Testis (tissue), 5 donors: ENCODE measurements around the gene INPP4A. TPM values are rescaled to one million over a fixed set of nuclear protein-coding genes. Genes with fewer than 3 reads are reported as not detected.

Source experiments
- DNase-seq: peaks from one replicate; pipeline ENCODE4 v3.0.0-alpha.2; 2019
- H3K27ac ChIP-seq, 2 donors: fragments of 200-600 bp; sonication (generic); one replicate each; pipeline ENCODE4 v1.5.1; 2019
- H3K27me3 ChIP-seq: fragments of 200-600 bp; sonication (generic); one replicate; pipeline ENCODE4 v1.5.1; 2019
- H3K36me3 ChIP-seq: fragments of 200-600 bp; sonication (generic); one replicate; pipeline ENCODE4 v1.5.1; 2017; ENCODE audit warnings: low read depth; ENCODE audit errors: missing control alignments
- H3K4me1 ChIP-seq: fragments of 200-600 bp; sonication (generic); one replicate; pipeline ENCODE4 v1.5.1; 2019
- H3K4me3 ChIP-seq, 2 donors: fragments of 200-600 bp; sonication (generic); one replicate each; pipeline ENCODE4 v1.5.1; 2017 to 2019
- H3K9me3 ChIP-seq: fragments of 200-600 bp; sonication (generic); one replicate; pipeline ENCODE4 v1.5.1; 2017
- POLR2A ChIP-seq: fragments of 450-650 bp; IDR thresholded peaks from one replicate; pipeline ENCODE4 v1.6.1; 2017; ENCODE audit warnings: antibody characterized with exemption, mild to moderate bottlenecking, moderate library complexity
- WGBS, 2 donors: methylation state at CpG; one replicate each; pipeline ENCODE4 v1.1.5; 2018; 5-methylcytosine and 5-hydroxymethylcytosine counted together
- intact Hi-C: fragments of 100-400 bp; cut with DNase I; formaldehyde crosslinking; loops from one replicate; pipeline ENCODE4 v1.15.1; 2023; ENCODE audit warnings: low total_unique reads
- long read RNA-seq, 2 donors: transcript quantifications; one replicate each; lab custom pipeline, GENCODE V29; 2026
- polyA plus RNA-seq: library from polyadenylated mRNA; stranded (reverse); fragments of 350-450 nt; fragmentation: Illumina TruSeq; extraction: RNeasy Lipid Tissue Mini Kit (QIAGEN cat#74804); gene quantifications from one replicate; pipeline ENCODE4 v1.2.3, GENCODE V29; 2014; ENCODE audit warnings: low read depth, low replicate concordance; ENCODE audit not compliant: insufficient read depth
- total RNA-seq, 2 donors: library from RNA; depleted of rRNA; stranded (reverse); fragments of >200 nt; gene quantifications; one replicate each; pipeline ENCODE4 v1.2.3, GENCODE V29; 2016
- TF ChIP-seq, protein P1 (sequence below), 3 experiments: fragments of 450-650 bp in 2 of 3; fragments of 200-600 bp in 1 of 3; sonication (generic) in 1 of 3; IDR thresholded peaks; one replicate each; pipeline ENCODE4 v1.5.1; 2016 to 2019; ENCODE audit warnings: antibody characterized with exemption in 3 of 3, mild to moderate bottlenecking in 2 of 3, moderate library complexity in 1 of 3

INPP4A gene
- total RNA-seq, result 10 to 100 TPM; 35.6 to 42.9 TPM
- polyA plus RNA-seq, result 13.3 TPM
- long read RNA-seq, donor 1, partial matches to known transcripts, result 92 of 93 reads
- long read RNA-seq, donor 1, other reads (novel, unspliced or antisense), result 0 of 93 reads
- long read RNA-seq, donor 2, partial matches to known transcripts, result 9 of 9 reads
- long read RNA-seq, donor 2, other reads (novel, unspliced or antisense), result 0 of 9 reads

DNA sequence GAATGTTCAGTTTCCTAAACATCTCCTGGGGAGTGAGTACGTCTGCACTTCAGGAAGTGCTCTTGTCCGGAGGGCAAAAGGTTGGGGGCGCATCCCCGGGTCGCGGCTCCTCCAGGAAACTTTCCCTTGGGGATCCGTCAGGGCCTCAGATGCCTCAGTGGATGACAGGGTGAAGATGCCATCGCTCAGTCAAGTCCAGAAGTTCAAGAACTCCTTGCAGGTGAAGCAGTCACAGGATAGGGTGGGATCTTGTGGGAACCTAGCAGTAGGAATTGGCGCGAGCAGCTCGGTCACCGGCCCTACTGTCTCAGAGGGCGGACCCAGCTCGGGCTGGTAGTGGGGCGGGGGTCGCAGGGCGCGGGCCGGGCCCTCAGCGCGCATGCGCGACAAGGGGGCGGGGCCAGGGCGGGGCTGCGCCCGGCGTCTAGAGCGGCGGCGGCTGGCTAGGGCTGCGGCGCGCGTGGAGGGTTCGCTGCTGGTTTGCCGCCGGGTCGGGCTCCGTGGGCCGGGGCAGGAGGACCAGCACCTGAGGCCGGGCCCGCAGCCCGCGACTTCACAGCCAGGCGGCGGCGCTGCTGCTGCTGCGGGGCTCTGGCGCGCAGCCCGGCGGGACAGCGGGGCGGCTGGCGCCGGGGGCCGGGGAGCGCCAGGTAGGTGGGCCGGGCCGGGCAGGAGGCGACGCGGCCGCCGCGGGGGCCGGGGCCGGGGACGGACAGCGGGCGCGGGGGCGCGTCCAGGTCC lies at the start of gene INPP4A:
INPP4A (plus strand) TSS at position 423 of the 741 bp plus-strand sequence. CDS start 75,191 bp downstream, outside the sequence.
- H3K4me1 ChIP-seq, result no peaks in the 10 kb centered on the region
- peak within 1 kb of the TSS; percentile 74 to 81 for H3K27ac ChIP-seq
- DNase-seq, result peak; percentile 84
- no peaks in the 10 kb centered on the region for H3K27me3 ChIP-seq
- H3K36me3 ChIP-seq, result no peaks in the 10 kb centered on the region
- WGBS, 2 donors, result 0 to 1% methylated on average over 7 to 62 of the region's 75 CpGs
- intact Hi-C loops, result no loop called here
- H3K4me3 ChIP-seq, result peak within 1 kb of the TSS; percentile 74 to 75
- no peaks in the 10 kb centered on the region for H3K9me3 ChIP-seq
- peak; percentile 4 for TF ChIP-seq POLR2A
- TF ChIP-seq, protein P1, sequence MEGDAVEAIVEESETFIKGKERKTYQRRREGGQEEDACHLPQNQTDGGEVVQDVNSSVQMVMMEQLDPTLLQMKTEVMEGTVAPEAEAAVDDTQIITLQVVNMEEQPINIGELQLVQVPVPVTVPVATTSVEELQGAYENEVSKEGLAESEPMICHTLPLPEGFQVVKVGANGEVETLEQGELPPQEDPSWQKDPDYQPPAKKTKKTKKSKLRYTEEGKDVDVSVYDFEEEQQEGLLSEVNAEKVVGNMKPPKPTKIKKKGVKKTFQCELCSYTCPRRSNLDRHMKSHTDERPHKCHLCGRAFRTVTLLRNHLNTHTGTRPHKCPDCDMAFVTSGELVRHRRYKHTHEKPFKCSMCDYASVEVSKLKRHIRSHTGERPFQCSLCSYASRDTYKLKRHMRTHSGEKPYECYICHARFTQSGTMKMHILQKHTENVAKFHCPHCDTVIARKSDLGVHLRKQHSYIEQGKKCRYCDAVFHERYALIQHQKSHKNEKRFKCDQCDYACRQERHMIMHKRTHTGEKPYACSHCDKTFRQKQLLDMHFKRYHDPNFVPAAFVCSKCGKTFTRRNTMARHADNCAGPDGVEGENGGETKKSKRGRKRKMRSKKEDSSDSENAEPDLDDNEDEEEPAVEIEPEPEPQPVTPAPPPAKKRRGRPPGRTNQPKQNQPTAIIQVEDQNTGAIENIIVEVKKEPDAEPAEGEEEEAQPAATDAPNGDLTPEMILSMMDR (IDR thresholded peaks at IDR 0.05), result peak in 1 of 3 experiments; percentile 18

DNA sequence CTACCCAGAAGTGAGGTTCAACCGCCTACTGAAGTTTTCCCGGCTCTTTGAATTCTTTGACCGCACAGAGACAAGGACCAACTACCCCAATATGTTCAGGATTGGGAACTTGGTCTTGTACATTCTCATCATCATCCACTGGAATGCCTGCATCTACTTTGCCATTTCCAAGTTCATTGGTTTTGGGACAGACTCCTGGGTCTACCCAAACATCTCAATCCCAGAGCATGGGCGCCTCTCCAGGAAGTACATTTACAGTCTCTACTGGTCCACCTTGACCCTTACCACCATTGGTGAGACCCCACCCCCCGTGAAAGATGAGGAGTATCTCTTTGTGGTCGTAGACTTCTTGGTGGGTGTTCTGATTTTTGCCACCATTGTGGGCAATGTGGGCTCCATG lies 48.7 kb upstream of the INPP4A start:
- DNase-seq, result no peak
- Histone ChIP-seq H3K27me3 (no peaks in the 10 kb centered on the region), H3K4me1 (no peaks in the 10 kb centered on the region), H3K4me3 (no peak overlapping the region), H3K36me3 (no peaks in the 10 kb centered on the region), H3K27ac (no peak overlapping the region), H3K9me3 (no peaks in the 10 kb centered on the region)
- 91 to 96% methylated on average over 6 of the region's 6 CpGs for WGBS, 2 donors
- intact Hi-C loops, result no loop called here
- no peak for TF ChIP-seq POLR2A
- TF ChIP-seq, protein P1 (IDR thresholded peaks at IDR 0.05), result no peak

DNA sequence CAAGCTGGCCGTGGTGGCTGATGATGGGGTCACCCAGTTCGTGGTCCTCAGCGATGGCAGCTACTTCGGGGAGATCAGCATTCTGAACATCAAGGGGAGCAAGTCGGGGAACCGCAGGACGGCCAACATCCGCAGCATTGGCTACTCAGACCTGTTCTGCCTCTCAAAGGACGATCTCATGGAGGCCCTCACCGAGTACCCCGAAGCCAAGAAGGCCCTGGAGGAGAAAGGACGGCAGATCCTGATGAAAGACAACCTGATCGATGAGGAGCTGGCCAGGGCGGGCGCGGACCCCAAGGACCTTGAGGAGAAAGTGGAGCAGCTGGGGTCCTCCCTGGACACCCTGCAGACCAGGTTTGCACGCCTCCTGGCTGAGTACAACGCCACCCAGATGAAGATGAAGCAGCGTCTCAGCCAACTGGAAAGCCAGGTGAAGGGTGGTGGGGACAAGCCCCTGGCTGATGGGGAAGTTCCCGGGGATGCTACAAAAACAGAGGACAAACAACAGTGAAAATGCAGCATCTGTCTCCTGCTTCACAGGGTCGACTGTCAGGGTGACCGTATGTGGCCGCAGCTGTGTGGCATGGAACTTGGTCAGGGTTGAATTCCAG lies 47.8 kb upstream of the INPP4A start:
- WGBS, 2 donors, result 84 to 97% methylated on average over 23 of the region's 23 CpGs
- intact Hi-C loops, result no loop called here
- DNase-seq, result no peak
- no peaks in the 10 kb centered on the region for H3K4me1 ChIP-seq
- H3K36me3 ChIP-seq, result no peaks in the 10 kb centered on the region
- H3K9me3 ChIP-seq, result no peaks in the 10 kb centered on the region
- no peaks in the 10 kb centered on the region for H3K27me3 ChIP-seq
- no peak overlapping the region for H3K27ac ChIP-seq
- no peak for TF ChIP-seq POLR2A
- TF ChIP-seq, protein P1 (IDR thresholded peaks at IDR 0.05), result no peak
- no peak overlapping the region for H3K4me3 ChIP-seq

DNA sequence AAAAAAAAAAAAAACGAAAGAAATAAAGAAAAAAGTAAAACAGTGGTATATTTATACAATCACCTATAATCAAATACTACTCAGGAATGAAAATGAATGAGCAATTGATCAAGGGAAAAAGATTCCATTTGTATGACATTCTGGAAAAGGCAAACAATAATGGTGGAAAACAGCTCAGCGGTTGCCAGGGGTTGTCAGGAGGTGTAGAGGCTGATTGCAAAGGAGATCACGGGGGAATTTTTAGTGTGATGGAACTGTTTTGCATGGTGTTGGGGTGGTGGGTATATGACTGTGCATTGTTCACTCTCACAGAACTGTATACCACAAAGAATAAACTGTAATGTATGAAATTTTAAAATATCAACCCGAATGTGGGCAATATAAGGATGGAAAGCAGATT lies 45.5 kb upstream of the INPP4A start:
- WGBS, 2 donors, result 82 to 85% methylated on average over 4 of the region's 4 CpGs
- no peak overlapping the region for H3K27ac ChIP-seq
- intact Hi-C loops, result no loop called here
- TF ChIP-seq, protein P1 (IDR thresholded peaks at IDR 0.05), result no peak
- no peak for TF ChIP-seq POLR2A
- H3K27me3 ChIP-seq, result no peaks in the 10 kb centered on the region
- no peaks in the 10 kb centered on the region for H3K9me3 ChIP-seq
- H3K4me3 ChIP-seq, result no peak overlapping the region
- no peaks in the 10 kb centered on the region for H3K4me1 ChIP-seq
- H3K36me3 ChIP-seq, result no peaks in the 10 kb centered on the region
- DNase-seq, result no peak
